Measurements from ENCODE around the gene ZSCAN10. TPM values are rescaled to one million over a fixed set of nuclear protein-coding genes. Genes with fewer than 3 reads are reported as not detected.

ZSCAN10 gene
- total and polyA plus RNA-seq, 7 donors: not detected

DNA sequence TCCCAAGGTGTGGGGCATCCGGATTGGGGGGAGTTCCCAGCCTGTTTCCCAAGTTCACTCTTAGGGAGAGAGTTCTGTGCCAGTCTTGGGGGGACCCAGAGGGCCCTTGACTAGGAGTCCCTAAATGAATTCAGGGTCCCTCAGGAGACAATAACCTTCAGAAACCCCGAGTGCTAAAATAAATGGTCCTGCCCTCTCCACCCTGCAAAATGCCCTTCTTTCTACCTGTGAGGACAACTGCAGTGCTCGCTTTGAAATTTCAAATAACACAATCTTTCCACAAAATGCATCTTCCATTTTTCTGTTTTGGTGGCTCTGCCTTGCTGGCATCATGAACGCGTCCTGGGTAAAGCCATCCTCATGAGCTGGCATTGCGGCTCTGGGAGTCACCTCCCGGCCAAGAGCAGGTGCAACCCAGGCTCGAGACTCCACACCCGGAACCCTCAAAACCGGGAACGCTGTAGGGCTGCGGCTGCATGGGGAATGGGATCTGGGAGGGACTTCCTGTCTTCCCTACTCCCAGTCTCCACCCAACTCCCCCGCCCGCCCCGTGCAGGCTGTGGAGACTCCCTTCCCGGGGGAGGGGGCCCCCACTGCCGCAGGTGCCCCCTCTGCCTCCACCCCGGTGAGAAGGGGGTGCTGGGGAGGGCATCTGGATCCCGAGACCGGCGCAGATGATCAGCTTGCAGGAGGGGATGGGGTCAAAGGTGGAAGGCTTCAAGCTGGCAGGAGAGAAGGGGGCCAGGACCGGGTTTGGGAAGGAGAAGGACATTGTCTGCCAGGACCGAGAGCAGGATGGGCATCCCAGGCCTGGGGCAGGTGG lies 13.2 kb upstream of the ZSCAN10 start, which contains the start of gene ZNF205:
Gene ZNF205, plus strand, starts transcription at position 529 of the 823 bp plus-strand sequence. CDS start 845 bp downstream, outside the sequence.
- H3K4me1 ChIP-seq: peaks cover 0 to 33% (median 26%) of the 10 kb centered on the region in 4 donors
- no peaks in the 10 kb centered on the region for H3K9me3 ChIP-seq
- peak within 1 kb of the TSS; percentile 76 to 86 (median 80) for H3K4me3 ChIP-seq
- H3K36me3 ChIP-seq: peaks cover 0 to 25% (median 9%) of the 10 kb centered on the region in 4 donors
- WGBS, 2 donors: 8 to 21% methylated on average over 23 of the region's 23 CpGs
- H3K27ac ChIP-seq: peak within 1 kb of the TSS; percentile 75 to 80 (median 77)
- no peaks in the 10 kb centered on the region for H3K27me3 ChIP-seq
- peak; percentile 87 for DNase-seq
- TF ChIP-seq, protein P1, sequence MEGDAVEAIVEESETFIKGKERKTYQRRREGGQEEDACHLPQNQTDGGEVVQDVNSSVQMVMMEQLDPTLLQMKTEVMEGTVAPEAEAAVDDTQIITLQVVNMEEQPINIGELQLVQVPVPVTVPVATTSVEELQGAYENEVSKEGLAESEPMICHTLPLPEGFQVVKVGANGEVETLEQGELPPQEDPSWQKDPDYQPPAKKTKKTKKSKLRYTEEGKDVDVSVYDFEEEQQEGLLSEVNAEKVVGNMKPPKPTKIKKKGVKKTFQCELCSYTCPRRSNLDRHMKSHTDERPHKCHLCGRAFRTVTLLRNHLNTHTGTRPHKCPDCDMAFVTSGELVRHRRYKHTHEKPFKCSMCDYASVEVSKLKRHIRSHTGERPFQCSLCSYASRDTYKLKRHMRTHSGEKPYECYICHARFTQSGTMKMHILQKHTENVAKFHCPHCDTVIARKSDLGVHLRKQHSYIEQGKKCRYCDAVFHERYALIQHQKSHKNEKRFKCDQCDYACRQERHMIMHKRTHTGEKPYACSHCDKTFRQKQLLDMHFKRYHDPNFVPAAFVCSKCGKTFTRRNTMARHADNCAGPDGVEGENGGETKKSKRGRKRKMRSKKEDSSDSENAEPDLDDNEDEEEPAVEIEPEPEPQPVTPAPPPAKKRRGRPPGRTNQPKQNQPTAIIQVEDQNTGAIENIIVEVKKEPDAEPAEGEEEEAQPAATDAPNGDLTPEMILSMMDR (IDR thresholded peaks at IDR 0.05): no peak
- peak in 1 of 4 donors; percentile 20 for TF ChIP-seq POLR2AphosphoS5 (IDR thresholded peaks at IDR 0.05)
- no peak for TF ChIP-seq EP300 (IDR thresholded peaks at IDR 0.05)
- no peak for TF ChIP-seq POLR2A (IDR thresholded peaks at IDR 0.05)
- intact Hi-C loops (cut with DNase I): no loop called here

DNA sequence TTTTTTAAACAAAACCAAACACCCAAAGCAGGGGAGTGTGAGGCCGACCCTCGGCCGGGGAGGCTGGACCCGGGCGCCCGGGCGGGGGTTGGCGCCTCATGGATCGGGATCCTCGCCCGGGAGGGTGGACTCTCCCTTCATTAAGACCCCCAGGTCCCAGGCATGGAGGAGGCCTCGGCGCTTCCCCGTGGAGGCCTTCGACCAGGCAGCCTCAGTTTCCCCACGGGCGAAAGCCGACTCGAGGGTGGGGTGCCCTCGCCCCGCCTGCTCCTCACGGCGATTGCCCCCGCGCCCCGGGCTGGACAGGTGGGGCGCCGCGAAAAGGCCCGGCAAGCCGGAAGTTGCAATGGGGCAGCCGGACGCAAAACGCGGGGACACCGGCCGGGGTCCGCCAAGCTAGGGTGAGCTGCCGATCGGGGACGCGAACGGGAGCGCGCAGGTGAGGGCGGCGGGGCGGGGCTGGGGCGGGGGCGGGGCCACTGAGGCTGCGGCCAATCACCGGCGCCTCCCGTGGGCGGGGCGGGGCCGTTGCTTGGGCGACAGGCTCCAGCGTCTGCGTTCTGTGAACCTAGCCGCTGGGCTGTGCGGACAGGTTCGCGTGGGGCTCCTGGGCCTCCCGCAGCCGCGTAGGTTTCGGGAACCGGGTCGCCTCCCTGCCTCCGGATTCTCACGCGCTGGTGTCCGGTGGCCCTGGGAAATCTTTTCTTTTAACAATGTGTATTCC lies 7.3 kb upstream of the ZSCAN10 start:
- Histone ChIP-seq H3K36me3 (no peaks in the 10 kb centered on the region), H3K4me3 (peak overlapping the region; percentile 46 to 69 (median 58)), H3K27ac (peak overlapping the region; percentile 71 to 80 (median 76)), H3K9me3 (no peaks in the 10 kb centered on the region), H3K4me1 (peaks cover 0 to 15% (median 8%) of the 10 kb centered on the region in 4 donors), H3K27me3 (peaks cover 0 to 10% (median under 1%) of the 10 kb centered on the region in 3 donors)
- WGBS, 2 donors: 1% methylated on average over 74 of the region's 74 CpGs
- TF ChIP-seq POLR2AphosphoS5 (IDR thresholded peaks at IDR 0.05): peak; percentile 24 to 64 (median 46)
- TF ChIP-seq, protein P1 (IDR thresholded peaks at IDR 0.05): no peak
- intact Hi-C loops (cut with DNase I): loop anchor here (2.0 to 5.0 kb wide), 2 partner anchors 18 to 61 kb away; no protein-coding TSS in a partner anchor
- DNase-seq: peak; percentile 96

DNA sequence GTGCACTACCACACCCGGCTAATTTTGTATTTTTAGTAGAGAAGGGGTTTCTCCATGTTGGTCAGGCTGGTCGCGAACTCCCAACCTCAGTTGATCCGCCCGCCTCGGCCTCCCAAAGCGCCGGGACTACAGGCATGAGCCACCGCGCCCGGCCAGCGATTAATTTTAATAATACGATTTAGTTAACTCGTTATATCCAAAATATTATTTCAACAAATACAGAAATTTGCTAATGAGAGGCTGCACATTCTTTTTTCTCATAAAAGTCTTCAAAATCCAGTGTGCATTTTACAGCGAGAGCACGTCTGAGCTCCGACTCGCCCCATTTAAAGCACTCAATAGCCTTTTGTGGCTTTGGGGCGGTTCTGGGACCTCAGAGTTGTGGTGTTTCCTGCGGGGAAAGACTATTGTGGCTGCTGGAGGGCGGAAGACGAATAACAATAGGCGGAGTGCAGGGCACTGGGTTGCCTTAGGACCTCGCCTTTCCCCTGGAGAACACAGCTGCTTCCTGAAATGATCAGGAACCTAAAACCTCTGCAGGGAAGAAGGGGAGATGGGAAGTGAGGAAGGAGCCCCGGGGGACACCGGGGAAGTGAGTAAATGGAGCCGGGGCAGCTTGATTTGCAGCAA lies 2.9 kb upstream of the ZSCAN10 start:
- no peak overlapping the region for H3K4me3 ChIP-seq
- H3K36me3 ChIP-seq: no peaks in the 10 kb centered on the region
- DNase-seq: no peak
- intact Hi-C loops (cut with DNase I): no loop called here
- H3K4me1 ChIP-seq: peaks cover 0 to 19% (median 12%) of the 10 kb centered on the region in 4 donors
- WGBS, 2 donors: 37 to 76% methylated on average over 27 of the region's 27 CpGs
- H3K27me3 ChIP-seq: peaks cover 6 to 40% (median 24%) of the 10 kb centered on the region in 3 donors
- no peaks in the 10 kb centered on the region for H3K9me3 ChIP-seq
- peak in 1 of 4 donors; percentile 34 for TF ChIP-seq POLR2AphosphoS5 (IDR thresholded peaks at IDR 0.05)
- TF ChIP-seq EP300 (IDR thresholded peaks at IDR 0.05): no peak
- TF ChIP-seq, protein P1 (IDR thresholded peaks at IDR 0.05): no peak
- H3K27ac ChIP-seq: peak overlapping the region in 2 of 4 donors; percentile 20 to 31

DNA sequence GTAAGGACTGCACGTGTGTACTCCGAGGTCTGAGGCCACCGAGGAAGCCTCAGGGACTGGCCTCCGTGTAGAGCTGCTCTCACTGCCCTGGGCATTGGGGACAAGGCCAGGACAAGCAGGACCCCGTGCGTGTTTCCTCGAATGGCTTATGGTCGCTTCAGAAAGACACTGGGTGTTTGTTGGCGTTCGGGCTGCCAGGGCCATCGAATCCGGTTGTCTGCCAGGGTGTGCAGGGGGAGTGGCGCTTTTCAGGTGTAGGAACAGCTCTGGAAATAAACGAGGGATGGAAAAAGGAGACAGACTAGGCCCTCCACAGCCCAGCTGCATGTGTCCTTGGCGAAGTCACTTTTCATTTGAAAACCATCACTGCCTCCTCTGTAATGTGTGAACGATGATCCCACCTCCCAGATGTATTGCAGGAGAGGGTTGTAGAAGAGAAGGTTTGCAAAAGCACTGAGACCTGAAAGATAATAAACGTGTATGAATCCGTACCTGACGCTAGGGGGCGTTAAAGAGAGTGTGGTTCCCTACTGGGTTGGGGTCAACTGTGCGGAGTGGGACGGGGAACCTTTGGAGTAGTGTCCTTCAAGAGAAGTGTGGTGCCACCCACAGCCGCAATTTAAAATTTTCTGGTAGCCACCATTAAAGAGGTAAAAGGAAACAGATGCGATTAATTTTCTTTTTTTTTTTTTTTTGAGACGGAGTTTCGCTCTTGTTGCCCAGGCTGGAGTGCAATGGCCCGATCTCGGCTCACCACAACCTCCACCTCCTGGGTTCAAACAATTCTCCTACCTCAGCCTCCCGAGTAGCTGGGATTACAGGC lies 2.1 kb upstream of the ZSCAN10 start:
- intact Hi-C loops (cut with DNase I): no loop called here
- Histone ChIP-seq H3K9me3 (no peaks in the 10 kb centered on the region), H3K4me3 (no peak overlapping the region), H3K27me3 (peaks cover 6 to 40% (median 24%) of the 10 kb centered on the region in 3 donors), H3K4me1 (peaks cover 0 to 15% (median 9%) of the 10 kb centered on the region in 4 donors), H3K36me3 (no peaks in the 10 kb centered on the region), H3K27ac (peak overlapping the region in 2 of 4 donors; percentile 20 to 31)
- no peak for DNase-seq
- TF ChIP-seq POLR2AphosphoS5 (IDR thresholded peaks at IDR 0.05) (no peak), POLR2A (IDR thresholded peaks at IDR 0.05) (no peak), EP300 (IDR thresholded peaks at IDR 0.05) (no peak)
- TF ChIP-seq, protein P1 (IDR thresholded peaks at IDR 0.05): peak in 2 of 4 experiments; percentile 20 to 34
- WGBS, 2 donors: 49 to 54% methylated on average over 29 of the region's 29 CpGs

Data from sigmoid colon (tissue), 7 donors.